Liver (tissue), 9 donors: ENCODE results near the gene PRDM12. TPM values are rescaled to one million over a fixed set of nuclear protein-coding genes. Genes with fewer than 3 reads are reported as not detected.
A peak's percentile ranks its signal among the peaks of the same experiment; 100 is the strongest.

Experiments
- DNase-seq: peaks from one replicate; pipeline ENCODE4 v3.0.0-alpha.2; 2017; ENCODE audit warnings: low spot score
- H3K27ac ChIP-seq, 2 donors: one replicate each; pipeline ENCODE4 v1.7.0; 2013; ENCODE audit warnings: inconsistent platforms in 2 of 2, low read length in 2 of 2, control low read depth in 1 of 2, low read depth in 1 of 2, mild to moderate bottlenecking in 1 of 2
- H3K27me3 ChIP-seq, 4 donors: one replicate each; pipeline versions ENCODE4 v1.6.1 to v1.7.0; 2013; ENCODE audit warnings: low read length in 3 of 4, inconsistent platforms in 1 of 4, mild to moderate bottlenecking in 1 of 4, moderate library complexity in 1 of 4; ENCODE audit not compliant: control insufficient read depth in 4 of 4, insufficient read depth in 4 of 4
- H3K36me3 ChIP-seq, 4 donors: one replicate each; pipeline versions ENCODE4 v1.6.1 to v1.7.0; 2013; ENCODE audit warnings: low read length in 3 of 4, mild to moderate bottlenecking in 3 of 4, low read depth in 1 of 4, moderate library complexity in 1 of 4; ENCODE audit not compliant: control insufficient read depth in 4 of 4, insufficient read depth in 3 of 4
- H3K4me1 ChIP-seq, 4 donors: one replicate each; pipeline versions ENCODE4 v1.6.1 to v1.7.0; 2013; ENCODE audit warnings: low read length in 3 of 4, mild to moderate bottlenecking in 3 of 4, moderate library complexity in 1 of 4; ENCODE audit not compliant: control insufficient read depth in 4 of 4, insufficient read depth in 4 of 4
- H3K4me3 ChIP-seq, 3 donors: one replicate each; pipeline versions ENCODE4 v1.6.1 to v1.7.0; 2013; ENCODE audit warnings: low read length in 3 of 3, control low read depth in 1 of 3, low read depth in 1 of 3, mild to moderate bottlenecking in 1 of 3
- H3K9ac ChIP-seq, 2 donors: one replicate each; pipeline ENCODE4 v1.7.0; 2013; ENCODE audit warnings: low read length in 2 of 2, mild to moderate bottlenecking in 2 of 2, moderate library complexity in 2 of 2, control low read depth in 1 of 2, low read depth in 1 of 2
- H3K9me3 ChIP-seq, 4 donors: one replicate each; pipeline versions ENCODE4 v1.6.1 to v1.7.0; 2013; ENCODE audit warnings: low read length in 3 of 4; ENCODE audit not compliant: control insufficient read depth in 4 of 4
- ATF3 ChIP-seq: IDR thresholded peaks from 2 replicates; pipeline ENCODE4 v1.6.1; 2016; ENCODE audit warnings: antibody characterized with exemption
- CTCF ChIP-seq: fragments of 150-350 bp; IDR thresholded peaks from 2 replicates; pipeline ENCODE4 v1.5.1; 2017; ENCODE audit warnings: improper control_type of control experiment, low read depth, low read length; ENCODE audit not compliant: missing input control
- EGR1 ChIP-seq, 2 donors: IDR thresholded peaks; 2 replicates each; pipeline ENCODE4 v1.6.1; 2016 to 2018; ENCODE audit warnings: antibody characterized with exemption in 2 of 2, low read depth in 2 of 2
- FOXA1 ChIP-seq: IDR thresholded peaks from 2 replicates; pipeline ENCODE4 v1.6.1; 2016; ENCODE audit warnings: antibody characterized with exemption
- FOXA2 ChIP-seq: IDR thresholded peaks from 2 replicates; pipeline ENCODE4 v1.6.1; 2016; ENCODE audit warnings: antibody characterized with exemption
- GABPA ChIP-seq, 2 donors: IDR thresholded peaks in 1 of 2; conservative IDR thresholded peaks in 1 of 2; 2 replicates each; pipeline ENCODE4 v1.6.1; 2016; ENCODE audit warnings: antibody characterized with exemption in 2 of 2, mild to moderate bottlenecking in 1 of 2, moderate library complexity in 1 of 2
- HNF4A ChIP-seq, 2 donors: conservative IDR thresholded peaks; 2 replicates each; pipeline ENCODE4 v1.6.1; 2016; ENCODE audit warnings: antibody characterized with exemption in 2 of 2, mild to moderate bottlenecking in 2 of 2
- HNF4G ChIP-seq: IDR thresholded peaks from 2 replicates; pipeline ENCODE4 v1.6.1; 2016; ENCODE audit warnings: antibody characterized with exemption
- JUND ChIP-seq, 2 donors: IDR thresholded peaks; 2 replicates each; pipeline ENCODE4 v1.6.1; 2016; ENCODE audit warnings: antibody characterized with exemption in 2 of 2
- MAX ChIP-seq: IDR thresholded peaks from 2 replicates; pipeline ENCODE4 v1.6.1; 2016; ENCODE audit warnings: antibody characterized with exemption
- NR2F2 ChIP-seq: IDR thresholded peaks from 2 replicates; pipeline ENCODE4 v1.6.1; 2016; ENCODE audit warnings: antibody characterized with exemption
- RAD21 ChIP-seq, 2 donors: IDR thresholded peaks; 2 replicates each; pipeline ENCODE4 v1.6.1; 2016; ENCODE audit warnings: antibody characterized with exemption in 2 of 2, mild to moderate bottlenecking in 2 of 2
- REST ChIP-seq: IDR thresholded peaks from 2 replicates; pipeline ENCODE4 v1.6.1; 2016; ENCODE audit warnings: antibody characterized with exemption, mild to moderate bottlenecking
- RXRA ChIP-seq, 2 donors: IDR thresholded peaks; 2 replicates each; pipeline ENCODE4 v1.6.1; 2017 to 2018; ENCODE audit warnings: antibody characterized with exemption in 2 of 2, mild to moderate bottlenecking in 1 of 2
- SP1 ChIP-seq: IDR thresholded peaks from 2 replicates; pipeline ENCODE4 v1.6.1; 2018; ENCODE audit warnings: antibody characterized with exemption, mild to moderate bottlenecking
- YY1 ChIP-seq: IDR thresholded peaks from 2 replicates; pipeline ENCODE4 v1.6.1; 2016; ENCODE audit warnings: antibody characterized with exemption, mild to moderate bottlenecking
- ZBTB33 ChIP-seq: IDR thresholded peaks from 2 replicates; pipeline ENCODE4 v1.6.1; 2016; ENCODE audit warnings: antibody characterized with exemption
- WGBS: extraction: QIAGEN DNeasy Blood & Tissue Kit; methylation state at CpG from one replicate; pipeline ENCODE4 v1.1.7; 2013; 5-methylcytosine and 5-hydroxymethylcytosine counted together
- polyA plus RNA-seq, 2 donors: library from polyadenylated mRNA; stranded (reverse) in 1 of 2; unstranded in 1 of 2; fragments of 200-250 nt in 1 of 2; fragments of >200 nt in 1 of 2; fragmentation: Nextera tagmentation in 1 of 2; extraction: Ambion mirVana in 1 of 2; gene quantifications; one replicate each; pipeline versions ENCODE4 v1.2.1 to v1.2.3, GENCODE V29; 2013 to 2015
- total RNA-seq, 2 donors: library from RNA; depleted of rRNA; stranded (reverse); fragments of >200 nt; gene quantifications; one replicate each; pipeline ENCODE4 v1.2.3, GENCODE V29; 2014
- donor health status: healthy.
- donor health status: healthy.
- donor health status: healthy.
- donor health status: healthy.
- donor health status: healthy.

The PRDM12 gene
- total and polyA plus RNA-seq, 4 donors = 0.02 TPM; not detected in 3

- Histone ChIP-seq H3K9ac (no peak overlapping the region), H3K36me3 (no peaks in the 10 kb centered on the region), H3K4me3 (peak overlapping the region in 1 of 3 donors; percentile 16), H3K4me1 (peaks cover 14 to 53% (median 22%) of the 10 kb centered on the region in 4 donors), H3K9me3 (no peaks in the 10 kb centered on the region), H3K27ac (no peak overlapping the region), H3K27me3 (peaks cover 7 to 28% (median 11%) of the 10 kb centered on the region in 4 donors)
- 5% methylated on average over 65 of the region's 65 CpGs for WGBS
- TF ChIP-seq NR2F2 (no peak), FOXA2 (no peak), YY1 (no peak), FOXA1 (no peak), RXRA (IDR thresholded peaks at IDR 0.05) (no peak), SP1 (no peak), RAD21 (IDR thresholded peaks at IDR 0.05) (no peak), ZBTB33 (no peak), JUND (IDR thresholded peaks at IDR 0.05) (no peak), ATF3 (no peak)
- no peak for DNase-seq
Measured at GRCh38 chr9:130663258-130663976, 977 bp upstream of the PRDM12 start.

- H3K27me3 ChIP-seq = peaks cover 7 to 23% (median 10%) of the 10 kb centered on the region in 4 donors
- 7% methylated on average over 19 of the region's 19 CpGs for WGBS
- H3K9me3 ChIP-seq = no peaks in the 10 kb centered on the region
- peak overlapping the region in 1 of 3 donors; percentile 9 for H3K4me3 ChIP-seq
- no peak overlapping the region for H3K27ac ChIP-seq
- H3K4me1 ChIP-seq = peaks cover 14 to 53% (median 22%) of the 10 kb centered on the region in 4 donors
- no peak overlapping the region for H3K9ac ChIP-seq
- DNase-seq = no peak
- TF ChIP-seq NR2F2 (no peak), EGR1 (IDR thresholded peaks at IDR 0.05; ENCODE audit: low read depth in 2 of 2) (no peak), YY1 (no peak), CTCF (no peak), FOXA1 (no peak), GABPA (IDR thresholded peaks at IDR 0.05 in 1 of 2, conservative IDR thresholded peaks at IDR 0.05 in 1 of 2) (no peak), JUND (IDR thresholded peaks at IDR 0.05) (no peak), RXRA (IDR thresholded peaks at IDR 0.05) (no peak), HNF4G (no peak), MAX (no peak), HNF4A (conservative IDR thresholded peaks at IDR 0.05) (no peak), REST (no peak), SP1 (no peak), ATF3 (no peak), FOXA2 (no peak)
- no peaks in the 10 kb centered on the region for H3K36me3 ChIP-seq
Measured at GRCh38 chr9:130663977-130664250, 480 bp upstream of the PRDM12 start.
